ENCODE results near the gene PPP2R2D. TPM values are rescaled to one million over a fixed set of nuclear protein-coding genes. Genes with fewer than 3 reads are reported as not detected.
A peak's percentile ranks its signal among the peaks of the same experiment; 100 is the strongest.

The PPP2R2D gene
- total RNA-seq, 4 donors from 2014 or later: 39.2 to 79.0 (median 52.9) TPM

- Histone ChIP-seq H3K9me3 (no peaks in the 10 kb centered on the region), H3K4me3 (no peak overlapping the region), H3K4me1 (peaks cover 4 to 26% (median 20%) of the 10 kb centered on the region in 4 donors), H3K27me3 (peaks cover 36% of the 10 kb centered on the region), H3K27ac (no peak overlapping the region), H3K36me3 (no peaks in the 10 kb centered on the region)
- no peak for DNase-seq
- 75% methylated on average over 3 of the region's 3 CpGs; no CpG with 5 or more reads in 1 of the 2 donors for WGBS, 2 donors (ENCODE audit: low coverage in 1 of 2)
- in situ Hi-C loops (cut with MboI; ENCODE audit: low pct_ligation_motif_present in 1 of 4, low pct_unique_long_range_greater_than_20kb in 1 of 4, low sequenced_read_pairs in 3 of 4): no loop called here
- TF ChIP-seq POLR2AphosphoS5 (IDR thresholded peaks at IDR 0.05): no peak
- TF ChIP-seq EP300 (IDR thresholded peaks at IDR 0.05; ENCODE audit: low read depth): no peak
- no peak for TF ChIP-seq POLR2A (IDR thresholded peaks at IDR 0.05)
- TF ChIP-seq CTCF (IDR thresholded peaks at IDR 0.05): no peak
- intact Hi-C loops (cut with DNase I; ENCODE audit: low total_unique reads): loop anchor here (2.0 kb wide), 1 partner anchor 44 kb away; no protein-coding TSS in a partner anchor
Measured at GRCh38 chr10:131978366-131978765, 77.6 kb downstream of the PPP2R2D start.

GRCh38 chr10:131978851-131979250, 78.0 kb downstream of the PPP2R2D start:
- H3K27me3 ChIP-seq: peaks cover 38% of the 10 kb centered on the region
- intact Hi-C loops (cut with DNase I; ENCODE audit: low total_unique reads): loop anchor here (2.0 kb wide), 1 partner anchor 44 kb away; no protein-coding TSS in a partner anchor
- WGBS, 2 donors (ENCODE audit: low coverage in 1 of 2): 86 to 88% methylated on average over 6 of the region's 6 CpGs
- in situ Hi-C loops (cut with MboI; ENCODE audit: low pct_ligation_motif_present in 1 of 4, low pct_unique_long_range_greater_than_20kb in 1 of 4, low sequenced_read_pairs in 3 of 4): no loop called here
- H3K27ac ChIP-seq: no peak overlapping the region
- no peaks in the 10 kb centered on the region for H3K36me3 ChIP-seq
- no peak for DNase-seq
- TF ChIP-seq CTCF (IDR thresholded peaks at IDR 0.05) (no peak), POLR2A (IDR thresholded peaks at IDR 0.05) (no peak), EP300 (IDR thresholded peaks at IDR 0.05; ENCODE audit: low read depth) (no peak), POLR2AphosphoS5 (IDR thresholded peaks at IDR 0.05) (no peak)
- H3K4me1 ChIP-seq: peaks cover 4 to 26% (median 18%) of the 10 kb centered on the region in 4 donors
- no peak overlapping the region for H3K4me3 ChIP-seq
- H3K9me3 ChIP-seq: no peaks in the 10 kb centered on the region

GRCh38 chr10:131979336-131979735, 78.5 kb downstream of the PPP2R2D start:
- H3K9me3 ChIP-seq: no peaks in the 10 kb centered on the region
- DNase-seq: no peak
- peak overlapping the region in 1 of 4 donors; percentile 78 for H3K4me3 ChIP-seq
- intact Hi-C loops (cut with DNase I; ENCODE audit: low total_unique reads): loop anchor here (2.0 kb wide), 1 partner anchor 43 kb away; no protein-coding TSS in a partner anchor
- TF ChIP-seq POLR2AphosphoS5 (IDR thresholded peaks at IDR 0.05) (no peak), CTCF (IDR thresholded peaks at IDR 0.05) (no peak), POLR2A (IDR thresholded peaks at IDR 0.05) (no peak), EP300 (IDR thresholded peaks at IDR 0.05; ENCODE audit: low read depth) (no peak)
- H3K27me3 ChIP-seq: peaks cover 38% of the 10 kb centered on the region
- peaks cover 4 to 26% (median 18%) of the 10 kb centered on the region in 4 donors for H3K4me1 ChIP-seq
- no peak overlapping the region for H3K27ac ChIP-seq
- H3K36me3 ChIP-seq: no peaks in the 10 kb centered on the region
- WGBS, 2 donors (ENCODE audit: low coverage in 1 of 2): 74 to 79% methylated on average over 5 to 7 of the region's 7 CpGs
- in situ Hi-C loops (cut with MboI; ENCODE audit: low pct_ligation_motif_present in 1 of 4, low pct_unique_long_range_greater_than_20kb in 1 of 4, low sequenced_read_pairs in 3 of 4): no loop called here

- Histone ChIP-seq H3K27me3 (peaks cover 38% of the 10 kb centered on the region), H3K9me3 (no peaks in the 10 kb centered on the region), H3K27ac (no peak overlapping the region), H3K4me3 (peak overlapping the region in 3 of 4 donors; percentile 5 to 78 (median 13)), H3K4me1 (peaks cover 4 to 26% (median 18%) of the 10 kb centered on the region in 4 donors), H3K36me3 (no peaks in the 10 kb centered on the region)
- TF ChIP-seq CTCF (IDR thresholded peaks at IDR 0.05) (no peak), POLR2AphosphoS5 (IDR thresholded peaks at IDR 0.05) (no peak), EP300 (IDR thresholded peaks at IDR 0.05; ENCODE audit: low read depth) (no peak), POLR2A (IDR thresholded peaks at IDR 0.05) (no peak)
- DNase-seq: no peak
- WGBS, 2 donors (ENCODE audit: low coverage in 1 of 2): 29 to 53% methylated on average over 3 to 30 of the region's 30 CpGs
- intact Hi-C loops (cut with DNase I; ENCODE audit: low total_unique reads) (loop anchor here (2.0 kb wide), 1 partner anchor 43 kb away; no protein-coding TSS in a partner anchor), in situ Hi-C loops (cut with MboI; ENCODE audit: low pct_ligation_motif_present in 1 of 4, low pct_unique_long_range_greater_than_20kb in 1 of 4, low sequenced_read_pairs in 3 of 4) (no loop called here)
Measured at GRCh38 chr10:131979821-131980270, 79.0 kb downstream of the PPP2R2D start.

Data from transverse colon (tissue), 4 donors.